HCT116 (cell line): Measurements from ENCODE around the gene AOPEP. TPM values are rescaled to one million over a fixed set of nuclear protein-coding genes. Genes with fewer than 3 reads are reported as not detected.
"Not testable (repeated sequence)": the region's sequence is repeated elsewhere in the genome, so short reads cannot be mapped to it uniquely, and the experiment has no call there.

Experiments used
- ATAC-seq: fragments of 200-7000 bp; cut with Tn5 transposase; 2 replicates; pipeline ENCODE4 v1.9.1; 2020; ENCODE audit warnings: mild to moderate bottlenecking, moderate library complexity
- BruUV-seq: library from RNA; stranded (reverse); fragments of 400-500 nt; replicated peaks from 2 replicates; lab custom pipeline; 2021; lab: Mats Ljungman, UMichigan
- CTCF ChIA-PET: fragments of 300-600 bp; sonication (Branson Sonifier 250); formaldehyde crosslinking; loops from one replicate; lab custom pipeline; 2021; ENCODE audit warnings: antibody characterized with exemption; lab: Charles Lee
- POLR2A ChIA-PET: fragments of 300-600, 350-600 bp; sonication (Branson Sonifier 250); formaldehyde crosslinking; loops from one replicate; lab custom pipeline; 2021; ENCODE audit warnings: antibody characterized with exemption; lab: Charles Lee
- RAD21 ChIA-PET, 2 experiments: fragments of 300-600 bp; sonication (Branson Sonifier 250); formaldehyde crosslinking; loops; one replicate each; lab custom pipeline; 2023; ENCODE audit warnings: low total read pairs in 2 of 2; ENCODE audit not compliant: uncharacterized antibody in 2 of 2, unreplicated experiment in 2 of 2, low non-redundant PET in 1 of 2; lab: Charles Lee
- DNase-seq: peaks from one replicate; pipeline ENCODE4 v3.0.0-alpha.2; 2010; ENCODE audit warnings: low read depth, low spot score
- H2AFZ ChIP-seq: fragments of 200-600 bp; shearing (Covaris generic), sonication (generic); 2 replicates; pipeline ENCODE4 v1.6.1; 2017; ENCODE audit warnings: low read depth, mixed run types, mixed read lengths, antibody characterized with exemption, low read length; ENCODE audit not compliant: poor library complexity, severe bottlenecking
- H3K27ac ChIP-seq: 2 replicates; pipeline ENCODE4 v1.5.1; 2012; ENCODE audit warnings: low read depth, low read length
- H3K27me3 ChIP-seq: fragments of 200-600 bp; sonication (generic); 2 replicates; pipeline ENCODE4 v1.6.1; 2016; ENCODE audit warnings: mixed run types, low read length, mixed read lengths; ENCODE audit not compliant: insufficient read depth
- H3K36me3 ChIP-seq, 2 experiments: fragments of 200-500 bp in 1 of 2; fragments of 200-600 bp in 1 of 2; sonication (Bioruptor generic) in 1 of 2; sonication (generic) in 1 of 2; 2 replicates each; pipeline versions ENCODE4 v1.5.1 to v1.6.1; 2014 to 2016; ENCODE audit warnings: low read length in 2 of 2, inconsistent platforms in 1 of 2, mixed read lengths in 1 of 2, mixed run types in 1 of 2; ENCODE audit not compliant: insufficient read depth in 2 of 2, control insufficient read depth in 1 of 2
- H3K4me1 ChIP-seq, 2 experiments: fragments of 200-600 bp in 1 of 2; sonication (generic) in 1 of 2; 2 replicates each; pipeline versions ENCODE4 v1.5.1 to v1.6.1; 2012 to 2017; ENCODE audit warnings: low read length in 2 of 2, inconsistent platforms in 1 of 2, mild to moderate bottlenecking in 1 of 2, mixed read lengths in 1 of 2, mixed run types in 1 of 2, moderate library complexity in 1 of 2; ENCODE audit not compliant: insufficient read depth in 2 of 2, control insufficient read depth in 1 of 2
- H3K4me2 ChIP-seq: fragments of 200-600 bp; sonication (generic); 2 replicates; pipeline ENCODE4 v1.6.1; 2017; ENCODE audit warnings: mixed run types, low read length, mixed read lengths
- H3K4me3 ChIP-seq, 2 experiments: fragments of 200-600 bp in 1 of 2; sonication (generic) in 1 of 2; replicated peaks in 1 of 2; 2 replicates each; pipeline ENCODE4 v1.5.1; 2011 to 2016; ENCODE audit warnings: low read length in 2 of 2, control low read depth in 1 of 2, low read depth in 1 of 2, mild to moderate bottlenecking in 1 of 2, mixed read lengths in 1 of 2, mixed run types in 1 of 2
- H3K79me2 ChIP-seq: fragments of 200-600 bp; sonication (generic); 2 replicates; pipeline ENCODE4 v1.6.1; 2017; ENCODE audit warnings: mild to moderate bottlenecking, mixed run types, low read length, moderate library complexity, mixed read lengths; ENCODE audit not compliant: insufficient read depth
- H3K9ac ChIP-seq: fragments of 200-600 bp; sonication (generic); 2 replicates; pipeline ENCODE4 v1.6.1; 2016; ENCODE audit warnings: low read length, mixed read lengths
- H3K9me2 ChIP-seq: fragments of 200-600 bp; sonication (generic), shearing (Covaris generic); 2 replicates; pipeline ENCODE4 v1.6.1; 2017; ENCODE audit warnings: mixed run types, mild to moderate bottlenecking, moderate library complexity; ENCODE audit not compliant: insufficient read depth
- H3K9me3 ChIP-seq, 2 experiments: fragments of 200-500 bp in 1 of 2; fragments of 200-600 bp in 1 of 2; sonication (Bioruptor generic) in 1 of 2; sonication (generic) in 1 of 2; 2 replicates each; pipeline ENCODE4 v1.6.1; 2014 to 2017; ENCODE audit warnings: low read length in 2 of 2, mixed read lengths in 2 of 2, inconsistent platforms in 1 of 2, low read depth in 1 of 2, mild to moderate bottlenecking in 1 of 2, mixed run types in 1 of 2, moderate library complexity in 1 of 2; ENCODE audit not compliant: control insufficient read depth in 1 of 2, insufficient read depth in 1 of 2
- H4K20me1 ChIP-seq: fragments of 200-600 bp; sonication (generic), shearing (Covaris generic); 2 replicates; pipeline ENCODE4 v1.6.1; 2017; ENCODE audit warnings: mixed run types, mild to moderate bottlenecking, moderate library complexity; ENCODE audit not compliant: insufficient read depth
- CBX3 ChIP-seq: IDR thresholded peaks from 2 replicates; pipeline ENCODE4 v1.6.1; 2012; ENCODE audit warnings: low read depth
- CEBPB ChIP-seq: IDR thresholded peaks from 2 replicates; pipeline ENCODE4 v1.6.1; 2012; ENCODE audit warnings: low read depth
- EGR1 ChIP-seq: IDR thresholded peaks from 2 replicates; pipeline ENCODE4 v1.6.1; 2012; ENCODE audit warnings: low read depth
- ELF1 ChIP-seq: IDR thresholded peaks from 2 replicates; pipeline ENCODE4 v1.6.1; 2012; ENCODE audit warnings: low read depth, borderline replicate concordance
- EZH2phosphoT487 ChIP-seq: fragments of 200-600 bp; IDR thresholded peaks from 2 replicates; pipeline ENCODE4 v1.6.1; 2018; ENCODE audit warnings: antibody characterized with exemption, borderline replicate concordance
- FOSL1 ChIP-seq: IDR thresholded peaks from 2 replicates; pipeline ENCODE4 v1.6.1; 2012; ENCODE audit warnings: low read depth
- JUND ChIP-seq: IDR thresholded peaks from 2 replicates; pipeline ENCODE4 v1.6.1; 2012
- RAD21 ChIP-seq: IDR thresholded peaks from 2 replicates; pipeline ENCODE4 v1.6.1; 2012; ENCODE audit warnings: low read depth, mild to moderate bottlenecking
- YY1 ChIP-seq: IDR thresholded peaks from 2 replicates; pipeline ENCODE4 v1.6.1; 2011; ENCODE audit warnings: low read length, low read depth, moderate library complexity, mild to moderate bottlenecking; ENCODE audit not compliant: insufficient replicate concordance; ENCODE audit errors: extremely low read depth
- ZNF274 ChIP-seq: fragments of 200-500 bp; sonication (Bioruptor generic); IDR thresholded peaks from 2 replicates; pipeline ENCODE4 v1.6.1; 2014; ENCODE audit warnings: mild to moderate bottlenecking, low read depth, low read length, inconsistent platforms
- intact Hi-C: fragments of 100-400 bp; cut with micrococcal nuclease; formaldehyde crosslinking; loops from 2 replicates; pipeline ENCODE4 v1.10.0; 2022
- total RNA-seq: library from RNA; stranded (reverse); gene quantifications from one replicate; pipeline ENCODE4 v1.2.1, GENCODE V29; 2021; ENCODE audit not compliant: unreplicated experiment
- TF ChIP-seq, protein P1 (sequence below): IDR thresholded peaks from 2 replicates; pipeline ENCODE4 v1.6.1; 2012; ENCODE audit warnings: low read depth
- TF ChIP-seq, protein P2 (sequence below): IDR thresholded peaks from 2 replicates; pipeline ENCODE4 v1.6.1; 2012
- TF ChIP-seq, protein P3 (sequence below): IDR thresholded peaks from 2 replicates; pipeline ENCODE4 v1.6.1; 2012

Gene AOPEP
- total RNA-seq, 1 experiment from 2014 or later, result 15.1 TPM

DNA sequence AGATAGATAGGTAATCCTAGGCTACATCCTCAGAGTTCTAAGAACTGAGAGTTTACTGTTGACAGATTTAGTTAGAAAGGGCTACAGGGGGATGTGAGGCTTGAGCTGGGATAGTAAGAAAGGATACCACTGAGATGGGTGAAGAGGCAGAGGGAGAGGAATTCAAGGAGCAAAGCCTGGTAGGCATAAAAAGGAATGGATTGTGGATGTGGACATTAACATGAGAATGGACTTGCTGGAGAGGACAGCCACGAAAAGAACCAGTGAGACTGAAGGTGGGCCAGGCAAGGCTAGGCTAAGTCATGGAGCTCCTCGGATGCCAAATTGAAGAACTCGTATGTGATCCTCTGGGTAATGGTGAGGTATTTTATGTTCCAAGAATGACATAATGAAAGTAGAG, 211.9 kb downstream of the AOPEP start:
- POLR2A ChIA-PET, result no interaction called here
- no peaks in the 10 kb centered on the region for H3K9me3 ChIP-seq
- no peaks in the 10 kb centered on the region for H3K79me2 ChIP-seq
- ATAC-seq, result no peak
- no TSS peak for BruUV-seq
- H3K36me3 ChIP-seq, result no peaks in the 10 kb centered on the region
- CTCF ChIA-PET, result no interaction called here
- H3K9ac ChIP-seq, result no peak overlapping the region
- no peak overlapping the region for H3K27ac ChIP-seq
- no peak overlapping the region for H3K4me3 ChIP-seq
- no peak for DNase-seq
- peaks cover 20 to 28% of the 10 kb centered on the region in 2 experiments for H3K4me1 ChIP-seq
- RAD21 ChIA-PET, result no interaction called here
- H2AFZ ChIP-seq, result no peak overlapping the region
- no peak overlapping the region for H3K4me2 ChIP-seq
- H3K9me2 ChIP-seq, result no peaks in the 10 kb centered on the region
- H4K20me1 ChIP-seq, result no peaks in the 10 kb centered on the region
- H3K27me3 ChIP-seq, result no peaks in the 10 kb centered on the region
- TF ChIP-seq, protein P1, sequence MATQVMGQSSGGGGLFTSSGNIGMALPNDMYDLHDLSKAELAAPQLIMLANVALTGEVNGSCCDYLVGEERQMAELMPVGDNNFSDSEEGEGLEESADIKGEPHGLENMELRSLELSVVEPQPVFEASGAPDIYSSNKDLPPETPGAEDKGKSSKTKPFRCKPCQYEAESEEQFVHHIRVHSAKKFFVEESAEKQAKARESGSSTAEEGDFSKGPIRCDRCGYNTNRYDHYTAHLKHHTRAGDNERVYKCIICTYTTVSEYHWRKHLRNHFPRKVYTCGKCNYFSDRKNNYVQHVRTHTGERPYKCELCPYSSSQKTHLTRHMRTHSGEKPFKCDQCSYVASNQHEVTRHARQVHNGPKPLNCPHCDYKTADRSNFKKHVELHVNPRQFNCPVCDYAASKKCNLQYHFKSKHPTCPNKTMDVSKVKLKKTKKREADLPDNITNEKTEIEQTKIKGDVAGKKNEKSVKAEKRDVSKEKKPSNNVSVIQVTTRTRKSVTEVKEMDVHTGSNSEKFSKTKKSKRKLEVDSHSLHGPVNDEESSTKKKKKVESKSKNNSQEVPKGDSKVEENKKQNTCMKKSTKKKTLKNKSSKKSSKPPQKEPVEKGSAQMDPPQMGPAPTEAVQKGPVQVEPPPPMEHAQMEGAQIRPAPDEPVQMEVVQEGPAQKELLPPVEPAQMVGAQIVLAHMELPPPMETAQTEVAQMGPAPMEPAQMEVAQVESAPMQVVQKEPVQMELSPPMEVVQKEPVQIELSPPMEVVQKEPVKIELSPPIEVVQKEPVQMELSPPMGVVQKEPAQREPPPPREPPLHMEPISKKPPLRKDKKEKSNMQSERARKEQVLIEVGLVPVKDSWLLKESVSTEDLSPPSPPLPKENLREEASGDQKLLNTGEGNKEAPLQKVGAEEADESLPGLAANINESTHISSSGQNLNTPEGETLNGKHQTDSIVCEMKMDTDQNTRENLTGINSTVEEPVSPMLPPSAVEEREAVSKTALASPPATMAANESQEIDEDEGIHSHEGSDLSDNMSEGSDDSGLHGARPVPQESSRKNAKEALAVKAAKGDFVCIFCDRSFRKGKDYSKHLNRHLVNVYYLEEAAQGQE, result no peak
- TF ChIP-seq FOSL1 (no peak), YY1 (no peak), CBX3 (no peak), RAD21 (no peak), ELF1 (no peak), EZH2phosphoT487 (no peak), JUND (no peak), CEBPB (no peak), ZNF274 (no peak), EGR1 (no peak)
- TF ChIP-seq, protein P2, sequence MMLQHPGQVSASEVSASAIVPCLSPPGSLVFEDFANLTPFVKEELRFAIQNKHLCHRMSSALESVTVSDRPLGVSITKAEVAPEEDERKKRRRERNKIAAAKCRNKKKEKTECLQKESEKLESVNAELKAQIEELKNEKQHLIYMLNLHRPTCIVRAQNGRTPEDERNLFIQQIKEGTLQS, result no peak
- TF ChIP-seq, protein P3, sequence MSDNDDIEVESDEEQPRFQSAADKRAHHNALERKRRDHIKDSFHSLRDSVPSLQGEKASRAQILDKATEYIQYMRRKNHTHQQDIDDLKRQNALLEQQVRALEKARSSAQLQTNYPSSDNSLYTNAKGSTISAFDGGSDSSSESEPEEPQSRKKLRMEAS, result no peak
- intact Hi-C loops, result no loop called here

DNA sequence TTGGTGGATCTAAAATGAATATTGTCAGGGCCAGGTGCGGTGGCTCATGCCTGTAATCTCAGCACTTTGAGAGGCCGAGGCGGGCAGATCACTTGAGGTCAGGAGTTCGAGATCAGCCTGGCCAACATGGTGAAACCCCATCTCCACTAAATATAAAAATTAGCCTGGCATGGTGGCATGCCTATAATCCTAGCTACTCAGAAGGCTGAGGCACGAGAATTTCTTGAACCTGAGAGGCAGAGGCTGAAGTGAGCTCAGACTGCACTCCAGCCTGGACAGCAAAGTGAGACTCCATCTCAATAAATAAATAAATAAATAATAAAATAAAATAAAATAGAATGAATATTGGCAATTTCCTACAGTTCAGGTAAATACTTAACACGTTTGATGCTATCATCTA, 213.8 kb downstream of the AOPEP start:
- POLR2A ChIA-PET, H2AFZ ChIP-seq, H3K4me3 ChIP-seq, ATAC-seq, intact Hi-C loops, DNase-seq, H3K9ac ChIP-seq, H3K9me2 ChIP-seq, H3K79me2 ChIP-seq, H3K4me2 ChIP-seq, H3K9me3 ChIP-seq, H3K27ac ChIP-seq, CTCF ChIA-PET, H3K27me3 ChIP-seq, RAD21 ChIA-PET, H4K20me1 ChIP-seq, BruUV-seq, H3K36me3 ChIP-seq: not testable (repeated sequence)
- H3K4me1 ChIP-seq, result peaks cover 20 to 33% of the 10 kb centered on the region in 2 experiments
